ENCODE measurements around the gene SLC5A1.
"Not testable (repeated sequence)": the region's sequence is repeated elsewhere in the genome, so short reads cannot be mapped to it uniquely, and the experiment has no call there.

The SLC5A1 gene

DNA sequence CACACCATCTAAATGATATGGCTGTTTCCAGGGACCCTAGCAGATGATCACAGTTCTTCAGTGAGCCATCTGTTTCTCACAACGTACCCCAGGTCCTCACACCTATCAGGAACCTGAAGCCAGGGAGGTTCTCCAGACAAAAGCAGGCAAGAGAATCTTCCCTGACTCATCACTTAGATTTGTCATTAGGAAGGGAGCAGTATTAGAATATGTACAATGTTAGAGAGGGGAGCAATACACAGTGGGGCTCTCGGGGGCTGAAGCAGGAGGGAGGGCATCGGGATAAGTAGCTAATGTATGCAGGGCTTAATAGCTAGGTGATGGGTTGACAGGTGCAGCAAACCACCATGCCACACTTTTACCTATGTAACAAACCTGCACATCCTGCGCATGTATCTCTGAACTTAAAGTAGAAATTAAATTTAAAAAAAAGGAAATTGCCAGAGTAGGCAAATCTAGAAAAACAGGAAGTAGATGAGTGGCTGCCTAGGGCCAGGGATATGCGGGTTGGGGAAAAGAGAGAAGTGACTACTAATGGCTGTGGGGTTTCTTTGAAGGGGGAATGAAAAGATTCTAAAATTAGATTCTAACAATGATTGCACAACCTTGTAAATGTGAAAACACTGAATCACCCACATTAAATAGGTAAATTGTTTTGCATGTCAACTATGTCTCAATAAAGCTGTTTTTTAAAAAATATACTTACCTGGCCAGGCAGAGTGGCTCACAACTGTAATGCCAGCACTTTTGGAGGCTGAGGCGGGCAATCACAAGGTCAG, 101.6 kb downstream of the SLC5A1 start:
- no peak for DNase-seq (ENCODE audit: low read depth, low spot score)

GRCh38 chr22:32147128-32147527, 104.1 kb downstream of the SLC5A1 start:
- not testable (repeated sequence) for DNase-seq (ENCODE audit: low read depth, low spot score)

GRCh38 chr22:32148372-32148771, 105.3 kb downstream of the SLC5A1 start:
- not testable (repeated sequence) for DNase-seq (ENCODE audit: low read depth, low spot score)

DNA sequence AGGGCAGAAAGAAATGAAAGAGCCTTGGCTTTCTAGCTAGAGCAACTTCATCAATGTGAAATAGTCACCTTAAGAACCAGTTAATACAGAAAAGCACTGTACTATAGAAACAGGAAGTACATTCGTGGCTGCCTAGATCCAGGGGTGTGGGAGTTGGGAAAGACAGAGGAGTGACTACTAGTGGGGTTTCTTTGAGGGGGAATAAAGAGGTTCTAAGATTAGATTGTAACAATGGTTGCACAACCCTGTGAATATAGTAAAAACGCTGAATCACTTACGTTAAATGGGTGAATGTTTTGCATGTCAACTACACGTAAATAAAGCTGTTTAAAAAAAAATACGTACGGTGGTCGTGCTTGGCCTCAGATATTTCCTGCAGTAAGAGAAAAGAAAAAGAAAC, 107.6 kb downstream of the SLC5A1 start:
- DNase-seq (ENCODE audit: low read depth, low spot score): not testable (repeated sequence)

- DNase-seq (ENCODE audit: low read depth, low spot score): not testable (repeated sequence)
These were observed 108.6 kb downstream of the SLC5A1 start for GRCh38 chr22:32151641-32152040.

DNA sequence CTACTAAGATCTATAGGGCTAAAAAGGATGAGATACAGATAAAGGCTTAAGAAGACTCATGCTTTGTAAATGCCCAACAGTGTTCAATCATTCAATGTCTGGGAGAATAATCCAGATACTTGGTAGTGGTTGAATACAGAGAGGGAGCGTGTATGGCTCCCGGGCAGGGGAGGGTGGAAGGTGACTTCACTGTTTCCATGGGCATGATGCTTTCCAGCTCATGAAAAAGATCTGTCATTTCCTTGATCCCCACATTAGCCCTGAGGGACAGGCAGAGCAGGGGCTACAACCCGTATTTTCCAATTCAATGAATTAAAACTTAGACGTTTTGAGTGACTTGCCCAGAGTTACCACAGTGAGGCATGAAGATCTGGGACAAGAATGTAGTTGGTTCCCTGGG, 111.7 kb downstream of the SLC5A1 start:
- DNase-seq (ENCODE audit: low read depth, low spot score): not testable (repeated sequence)

DNA sequence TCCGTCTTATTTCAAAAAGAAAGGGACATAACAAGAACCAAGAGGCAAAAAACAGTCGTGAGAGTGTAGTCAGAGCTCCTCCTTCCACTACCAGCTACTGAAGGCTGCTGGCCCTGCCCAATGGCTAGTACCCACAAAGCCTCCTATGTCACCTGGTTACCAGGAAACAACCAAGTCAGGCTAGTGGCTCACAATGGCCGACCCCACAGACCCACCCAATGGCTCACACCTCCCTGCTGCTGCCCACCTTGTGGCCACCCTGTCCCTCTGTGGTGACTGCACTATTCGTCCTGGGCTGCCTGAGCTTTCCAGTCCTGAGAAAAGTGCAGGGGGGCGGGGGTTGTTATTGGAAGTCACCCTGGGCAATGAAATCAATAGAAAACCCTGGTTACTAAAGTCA, 114.6 kb downstream of the SLC5A1 start:
- not testable (repeated sequence) for DNase-seq (ENCODE audit: low read depth, low spot score)

DNA sequence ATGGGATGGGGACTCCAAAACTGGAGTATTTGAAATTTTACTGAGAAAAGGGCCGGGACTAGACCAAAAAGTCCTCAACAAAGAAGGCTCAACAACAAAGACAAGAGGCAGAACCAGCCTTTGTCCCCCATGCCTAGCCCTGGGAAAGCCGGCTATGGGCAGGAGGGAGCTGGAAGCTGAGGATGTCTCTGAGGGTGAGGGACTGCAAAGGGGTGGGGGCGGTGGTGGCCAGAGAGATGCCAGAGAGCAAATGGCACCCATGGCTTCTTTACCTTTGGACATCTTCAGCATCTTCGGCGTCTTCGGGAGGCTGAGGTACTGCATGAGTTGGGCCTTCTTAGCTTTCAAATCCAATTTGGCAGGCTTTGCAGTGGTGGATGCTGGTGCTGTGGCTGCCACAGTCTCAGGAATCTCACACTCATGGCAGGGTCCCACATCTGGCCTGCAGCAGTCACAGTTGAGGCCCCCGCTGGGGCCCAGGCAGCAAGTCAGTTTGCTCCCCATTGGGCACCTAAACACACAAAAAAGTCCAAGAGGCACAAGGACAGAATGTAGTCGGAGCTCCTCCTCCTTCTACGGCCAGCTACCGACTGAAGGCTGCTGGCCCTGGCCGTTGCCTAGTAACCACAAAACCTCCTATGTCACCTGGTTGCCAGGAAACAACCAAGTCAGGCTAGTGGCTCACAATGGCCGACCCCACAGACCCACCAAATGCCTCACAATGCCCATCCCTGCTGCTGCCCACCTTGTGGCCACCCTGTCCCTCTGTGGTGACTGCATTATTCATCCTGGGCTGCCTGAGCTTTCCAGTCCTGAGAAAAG, 115.9 kb downstream of the SLC5A1 start, which contains the start of gene C22orf42:
TSS of gene C22orf42 (minus strand) at position 592 of the 822 bp plus-strand sequence. CDS start at position 504, 88 bp downstream.
- no peak for DNase-seq (ENCODE audit: low read depth, low spot score)

GRCh38 chr22:32160411-32160810, 117.3 kb downstream of the SLC5A1 start:
- DNase-seq (ENCODE audit: low read depth, low spot score): not testable (repeated sequence)
